ENCODE results near the gene HCAR2.
"Not testable (repeated sequence)": the region's sequence is repeated elsewhere in the genome, so short reads cannot be mapped to it uniquely, and the experiment has no call there.

HCAR2 gene

DNA sequence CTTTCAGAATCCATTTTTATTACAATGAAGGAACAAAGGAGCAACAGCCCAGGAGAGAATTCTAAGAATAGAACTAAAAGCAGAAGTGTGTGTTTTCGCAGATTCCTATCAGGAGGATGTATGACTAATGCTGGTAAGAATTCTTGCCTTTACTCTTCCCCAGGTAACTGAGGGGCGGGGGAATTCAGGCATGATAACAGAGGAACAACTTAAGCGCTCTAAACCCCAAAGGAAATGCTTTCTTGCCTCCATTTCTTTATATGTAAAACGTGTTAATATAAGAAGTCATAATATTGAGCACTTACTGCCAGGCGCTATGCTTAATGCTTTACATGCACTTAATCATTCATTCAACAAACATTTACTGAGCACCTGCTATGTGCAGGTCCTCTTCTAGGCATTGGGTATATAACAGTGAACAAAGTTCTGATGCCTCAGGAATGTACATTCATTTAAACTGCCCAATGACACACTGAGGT, 23.0 kb upstream of the HCAR2 start:
- TF ChIP-seq GATA2 (IDR thresholded peaks at IDR 0.05; ENCODE audit: low read depth, low read length) = no peak
- no peak for TF ChIP-seq GATA3 (IDR thresholded peaks at IDR 0.05; ENCODE audit: low read depth, low read length)

DNA sequence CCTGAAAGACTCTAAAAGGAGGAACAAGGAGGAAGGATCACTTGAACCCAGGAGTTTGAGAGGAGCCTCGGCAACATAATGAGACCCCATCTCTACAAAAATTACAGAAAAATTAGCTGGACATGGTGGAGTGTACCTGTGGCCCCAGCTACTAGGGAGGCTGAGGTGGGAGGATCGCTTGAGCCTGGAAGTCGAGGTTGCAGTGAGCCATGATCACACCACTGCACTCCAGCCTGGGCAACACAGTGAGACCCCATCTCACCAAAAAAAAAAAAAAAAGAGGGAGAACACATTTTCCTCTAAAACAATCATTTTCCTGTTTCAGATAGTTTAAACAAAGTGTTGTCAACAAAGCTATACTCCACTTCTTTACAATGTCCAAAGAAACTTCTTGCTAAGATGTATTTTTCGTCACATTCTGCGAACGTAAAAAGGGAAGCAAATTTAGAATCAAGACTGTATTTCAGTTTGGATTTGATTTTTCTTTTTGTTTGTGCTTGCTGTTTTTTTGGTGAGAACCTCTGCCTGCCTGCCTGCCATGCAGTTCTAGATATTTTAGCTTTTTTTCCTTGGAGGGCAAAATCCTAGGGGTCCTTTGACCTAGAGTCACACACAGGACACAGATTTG, 22.4 kb upstream of the HCAR2 start:
- TF ChIP-seq GATA3 (IDR thresholded peaks at IDR 0.05; ENCODE audit: low read depth, low read length) (no peak), GATA2 (IDR thresholded peaks at IDR 0.05; ENCODE audit: low read depth, low read length) (no peak)

DNA sequence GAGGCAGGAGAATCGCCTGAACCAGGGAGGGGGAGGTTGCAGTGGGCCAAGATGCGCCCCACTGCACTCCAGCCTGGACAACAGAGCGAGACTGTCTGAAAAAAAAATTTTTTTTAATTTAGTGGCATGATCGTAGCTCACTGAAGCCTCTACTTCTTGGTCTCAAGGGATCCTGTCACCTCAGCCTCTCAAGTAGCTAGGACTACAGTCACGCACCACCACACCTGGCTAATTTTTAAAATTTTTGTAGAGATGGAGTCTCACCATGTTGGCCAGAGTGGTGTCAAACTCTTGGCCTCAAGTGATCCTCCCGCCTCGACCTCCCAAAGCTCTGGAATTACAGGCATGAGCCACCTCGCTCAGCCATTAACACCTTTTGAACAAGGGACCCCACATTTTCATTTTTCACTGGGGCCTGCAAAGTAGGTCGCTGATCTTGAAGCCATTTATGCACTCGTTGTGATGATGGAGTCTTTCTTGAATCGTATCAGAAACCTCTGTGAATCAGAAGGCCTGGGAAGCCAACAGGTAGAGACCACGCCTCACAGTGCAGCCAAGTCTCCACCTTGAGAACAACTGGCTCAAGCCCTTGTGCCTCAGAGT, 21.6 kb upstream of the HCAR2 start:
- TF ChIP-seq GATA2 (IDR thresholded peaks at IDR 0.05; ENCODE audit: low read depth, low read length) (no peak), GATA3 (IDR thresholded peaks at IDR 0.05; ENCODE audit: low read depth, low read length) (no peak)

DNA sequence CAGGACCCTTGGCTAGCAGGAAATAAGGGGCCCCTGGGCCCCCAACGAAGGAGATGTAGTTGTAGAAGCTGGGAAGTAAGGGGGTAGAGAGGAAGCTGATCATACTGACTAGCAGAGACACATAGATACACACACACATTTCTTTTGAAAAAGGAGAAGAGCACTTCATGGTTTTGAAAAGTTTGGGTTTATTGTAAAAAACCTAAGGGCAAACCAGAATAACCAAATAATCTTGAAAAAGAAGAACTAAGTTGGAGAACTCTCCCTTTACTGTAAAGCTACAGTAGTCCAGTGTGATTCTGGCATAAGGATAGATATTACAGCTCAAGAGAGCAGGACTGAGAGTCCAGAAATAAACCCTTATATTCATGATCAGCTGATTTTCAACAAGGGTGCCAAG, 19.2 kb upstream of the HCAR2 start:
- TF ChIP-seq GATA3 (IDR thresholded peaks at IDR 0.05; ENCODE audit: low read depth, low read length) (no peak), GATA2 (IDR thresholded peaks at IDR 0.05; ENCODE audit: low read depth, low read length) (no peak)

DNA sequence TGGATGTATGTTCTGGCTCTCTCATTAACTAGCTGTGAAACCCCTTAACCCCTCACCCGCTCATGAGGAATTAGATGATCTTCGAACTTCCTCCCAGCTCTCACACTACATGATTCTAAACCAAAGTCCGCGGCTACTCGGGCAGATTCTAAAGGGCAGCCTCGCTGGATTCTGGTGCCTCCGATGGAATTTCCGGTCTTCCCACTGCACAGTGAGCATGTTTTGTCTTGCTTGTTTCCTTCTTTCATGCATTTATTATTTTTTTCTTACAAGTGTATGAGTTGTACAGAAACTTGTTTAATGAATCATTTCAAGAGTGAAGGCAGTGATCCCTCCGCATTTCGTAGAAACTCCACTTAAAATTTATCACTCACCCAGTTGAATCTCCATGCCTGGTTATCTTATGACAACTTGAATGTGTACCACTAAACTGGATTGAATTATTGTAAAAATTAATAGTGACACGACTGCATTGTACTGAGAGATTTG, 17.9 kb upstream of the HCAR2 start:
- TF ChIP-seq GATA3 (IDR thresholded peaks at IDR 0.05; ENCODE audit: low read depth, low read length) = no peak
- no peak for TF ChIP-seq GATA2 (IDR thresholded peaks at IDR 0.05; ENCODE audit: low read depth, low read length)

DNA sequence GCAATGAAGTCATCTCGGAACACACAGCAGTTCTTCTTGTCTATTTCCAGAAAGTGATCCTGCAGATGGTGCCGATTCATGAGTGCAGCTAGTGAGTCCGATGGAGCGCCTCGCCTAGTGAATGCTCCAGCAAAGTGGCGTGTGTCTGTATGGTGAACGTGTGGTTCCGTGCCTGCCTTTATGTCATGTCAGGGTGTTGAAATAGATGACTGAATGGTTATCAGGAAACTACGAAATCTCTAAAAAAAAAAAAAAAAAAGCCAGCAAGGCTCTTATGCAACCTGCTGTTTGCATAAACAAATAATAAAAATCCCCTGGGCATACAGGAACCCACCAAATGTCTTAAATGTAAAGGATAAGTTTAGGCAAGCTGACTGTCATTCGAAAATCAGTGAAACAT, 13.5 kb upstream of the HCAR2 start, which contains the start of gene HCAR3:
Gene HCAR3, minus strand, starts transcription at position 154 of the 400 bp plus-strand sequence. Its CDS starts 74 bp downstream, at position 80.
- TF ChIP-seq GATA2, GATA3 (IDR thresholded peaks at IDR 0.05; ENCODE audit: low read depth, low read length): not testable (repeated sequence)

DNA sequence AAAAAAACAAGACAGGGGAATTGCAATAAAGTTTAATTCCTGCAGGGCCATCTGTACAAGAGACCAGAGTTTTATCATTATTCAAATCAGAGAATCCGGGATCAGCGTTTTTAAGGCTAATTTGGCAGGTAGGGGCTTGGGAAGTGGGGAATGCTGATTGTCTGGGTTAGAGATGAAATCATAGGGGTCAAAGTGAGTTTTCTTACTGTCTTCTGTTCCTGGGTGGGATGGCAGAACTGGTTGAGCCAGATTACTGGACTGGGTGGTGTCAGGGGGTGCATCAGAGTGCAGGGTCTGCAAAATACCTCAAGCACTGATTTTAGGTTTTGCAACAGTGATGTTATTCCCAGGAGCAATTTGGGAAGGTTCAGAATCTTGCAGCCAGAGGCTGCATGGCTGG, 7.2 kb upstream of the HCAR2 start:
- 0 out of 2 replicates have a peak, but pooled peaks have one; percentile 13 for TF ChIP-seq GATA2 (IDR thresholded peaks at IDR 0.05; ENCODE audit: low read depth, low read length)

DNA sequence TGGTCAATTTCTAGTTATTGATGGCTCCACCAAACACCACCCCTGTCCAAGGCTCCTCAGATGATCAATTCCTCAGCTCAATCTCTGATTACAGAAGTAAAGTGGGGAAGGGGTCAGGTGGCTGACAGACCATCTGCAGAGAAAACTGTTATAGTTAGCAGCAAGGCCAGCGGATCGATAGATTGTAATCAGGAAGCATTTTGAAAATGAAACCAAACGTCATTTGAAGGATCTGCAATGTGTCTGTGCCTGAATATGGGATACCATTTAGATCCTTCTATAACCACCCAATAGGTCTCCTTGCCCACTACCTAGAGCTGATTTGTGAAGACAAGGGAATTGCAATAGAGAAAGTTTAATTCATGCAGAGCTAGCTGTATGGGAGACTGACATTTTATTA, 11.6 kb downstream of the HCAR2 start:
- TF ChIP-seq GATA3 (IDR thresholded peaks at IDR 0.05; ENCODE audit: low read depth, low read length) = no peak
- TF ChIP-seq GATA2 (IDR thresholded peaks at IDR 0.05; ENCODE audit: low read depth, low read length) = no peak

DNA sequence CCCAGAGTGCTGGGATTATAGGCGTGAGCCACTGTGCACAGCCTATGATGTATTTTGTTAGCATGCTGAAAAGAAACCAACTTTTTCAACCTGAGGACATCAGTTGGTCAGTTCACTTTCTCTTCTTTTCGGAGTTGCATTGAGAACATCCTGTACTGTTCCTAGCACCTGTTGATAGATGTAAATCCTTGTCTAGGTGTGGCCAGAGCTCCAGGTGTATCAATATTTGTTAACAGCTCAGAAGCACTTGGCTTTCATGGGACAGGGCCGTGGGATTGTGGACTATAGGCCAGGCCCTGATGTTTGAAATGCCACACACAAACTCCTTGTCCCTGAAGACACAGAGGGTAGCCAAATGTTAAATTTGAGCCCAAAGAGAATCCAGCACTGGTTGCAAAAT, 14.9 kb downstream of the HCAR2 start:
- TF ChIP-seq GATA2 (IDR thresholded peaks at IDR 0.05; ENCODE audit: low read depth, low read length) = no peak
- TF ChIP-seq GATA3 (IDR thresholded peaks at IDR 0.05; ENCODE audit: low read depth, low read length) = no peak

DNA sequence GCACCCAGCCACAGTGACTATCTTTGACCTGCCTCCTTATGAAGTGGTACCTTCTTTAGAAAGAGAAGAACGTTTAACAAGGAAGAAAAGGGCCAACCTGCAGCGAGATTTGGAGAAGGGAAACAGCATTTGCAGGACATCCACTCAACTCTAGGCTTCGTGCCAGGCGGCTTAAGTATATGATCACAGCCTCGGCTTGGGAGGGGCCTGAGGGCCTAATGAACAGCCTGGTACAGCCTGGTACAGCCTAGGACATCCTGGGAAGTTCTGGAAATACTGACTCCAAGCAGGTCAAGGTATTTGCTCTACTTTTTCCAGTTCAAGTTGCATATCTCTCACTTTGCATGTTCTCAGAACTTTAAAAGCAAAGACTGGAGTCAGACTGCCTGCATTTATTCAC, 16.1 kb downstream of the HCAR2 start:
- TF ChIP-seq GATA2 (IDR thresholded peaks at IDR 0.05; ENCODE audit: low read depth, low read length) (no peak), GATA3 (IDR thresholded peaks at IDR 0.05; ENCODE audit: low read depth, low read length) (no peak)

DNA sequence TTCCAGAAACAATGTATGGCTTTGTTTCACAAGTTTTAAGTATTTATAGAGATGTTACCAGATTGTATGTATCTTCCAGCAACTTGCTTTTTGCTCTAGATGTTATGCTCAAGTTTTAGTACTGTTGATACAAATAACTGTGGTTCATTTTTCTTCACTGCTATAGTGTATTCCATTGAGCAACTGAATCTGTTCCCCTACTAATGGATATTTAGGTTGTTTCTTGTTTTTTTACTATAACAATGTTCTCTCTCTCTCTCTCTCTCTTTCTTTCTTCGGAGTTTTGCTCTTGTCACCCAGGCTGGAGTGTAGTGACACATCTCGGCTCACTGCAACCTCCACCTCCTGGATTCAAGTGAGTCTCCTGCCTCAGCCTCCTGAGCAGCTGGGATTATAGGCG, 16.6 kb downstream of the HCAR2 start:
- no peak for TF ChIP-seq GATA2 (IDR thresholded peaks at IDR 0.05; ENCODE audit: low read depth, low read length)
- no peak for TF ChIP-seq GATA3 (IDR thresholded peaks at IDR 0.05; ENCODE audit: low read depth, low read length)

DNA sequence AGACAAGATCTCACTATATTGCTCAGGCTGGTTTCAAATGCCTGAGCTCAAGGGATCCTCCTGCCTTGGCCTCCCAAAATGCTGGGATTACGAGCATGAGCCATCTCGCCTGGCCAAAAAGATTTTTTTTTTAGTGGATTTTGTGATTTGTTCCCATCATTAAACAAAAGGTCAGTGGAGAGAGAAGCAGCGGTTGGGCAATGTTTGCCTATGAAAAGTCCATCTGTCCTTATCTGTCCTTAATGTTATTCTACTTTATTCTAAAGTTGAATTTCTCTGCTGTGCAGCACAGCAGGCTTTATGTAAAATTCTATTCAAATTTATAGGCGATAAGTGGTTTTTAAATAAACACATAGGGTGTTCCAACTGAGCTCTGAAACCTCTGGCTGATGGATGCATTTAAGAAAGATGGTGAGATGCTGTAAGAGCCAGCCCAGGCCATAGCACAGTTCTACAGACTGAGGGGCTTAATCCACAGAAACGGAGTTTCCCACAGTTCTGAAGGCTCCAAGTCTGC, 18.8 kb downstream of the HCAR2 start:
- TF ChIP-seq GATA2 (IDR thresholded peaks at IDR 0.05; ENCODE audit: low read depth, low read length) (no peak), GATA3 (IDR thresholded peaks at IDR 0.05; ENCODE audit: low read depth, low read length) (no peak)

DNA sequence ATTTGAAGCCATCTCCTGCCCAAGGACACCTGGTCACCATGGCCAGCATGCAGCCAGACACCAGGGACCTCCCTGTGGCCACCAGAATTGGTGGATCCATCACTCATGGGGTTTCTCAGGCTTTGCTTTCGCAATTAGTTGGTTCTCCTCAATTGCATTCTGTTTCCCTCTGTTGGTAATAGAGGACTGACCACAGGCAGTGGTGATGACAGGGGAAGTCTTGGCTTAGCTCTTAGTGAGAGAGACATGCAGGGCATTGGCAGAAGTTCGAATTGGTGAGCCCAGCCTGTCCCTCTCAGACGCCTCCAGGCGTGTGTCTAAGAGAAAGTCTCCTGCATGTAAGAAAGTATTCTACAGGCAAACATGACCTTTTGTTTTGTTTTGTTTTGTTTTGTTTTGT, 21.3 kb downstream of the HCAR2 start:
- TF ChIP-seq GATA2 (IDR thresholded peaks at IDR 0.05; ENCODE audit: low read depth, low read length) (no peak), GATA3 (IDR thresholded peaks at IDR 0.05; ENCODE audit: low read depth, low read length) (no peak)

DNA sequence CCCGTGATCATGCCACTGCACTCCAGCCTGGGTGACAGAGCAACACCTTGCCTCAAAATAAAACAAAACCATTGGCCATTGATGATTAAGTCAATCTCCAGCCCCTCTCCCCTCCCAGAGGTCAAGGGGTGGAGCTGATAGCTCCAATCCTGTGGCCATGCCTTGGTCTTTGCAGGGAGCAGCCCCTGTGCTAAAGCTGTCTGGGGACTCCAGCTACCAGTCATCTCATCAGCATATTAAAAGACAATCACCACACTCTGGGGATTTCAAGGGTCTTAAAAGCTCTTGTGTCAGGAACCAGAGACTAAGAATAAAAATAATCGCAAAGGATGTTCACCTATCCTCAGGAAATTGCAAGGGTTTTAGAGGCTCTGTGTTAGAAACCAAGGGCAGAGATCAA, 30.6 kb downstream of the HCAR2 start:
- no peak for TF ChIP-seq GATA3 (IDR thresholded peaks at IDR 0.05; ENCODE audit: low read depth, low read length)
- no peak for TF ChIP-seq GATA2 (IDR thresholded peaks at IDR 0.05; ENCODE audit: low read depth, low read length)

All from SH-SY5Y (cell line).